CD4-positive, alpha-beta T cell treated with Interleukin-10 for 1 hour (primary cell): ENCODE data around the gene ZNF382.
A peak's percentile ranks its signal among the peaks of the same experiment; 100 is the strongest.
"Not testable (repeated sequence)": the region's sequence is repeated elsewhere in the genome, so short reads cannot be mapped to it uniquely, and the experiment has no call there.

ENCODE experiments used
- DNase-seq: peaks from one replicate; pipeline ENCODE4 v3.0.0-alpha.2; 2020

Gene ZNF382

GRCh38 chr19:36605101-36605876 is at the start of gene ZNF382:
Gene ZNF382 (plus strand): TSS chr19:36605313. CDS start chr19:36609915, 4,602 bp downstream.
- peak; percentile 88 for DNase-seq

GRCh38 chr19:36564391-36564790 is 40.7 kb upstream of the ZNF382 start:
- no peak for DNase-seq

- no peak for DNase-seq
These were observed 32.5 kb upstream of the ZNF382 start for GRCh38 chr19:36572593-36573019.

GRCh38 chr19:36573020-36573894 is 31.9 kb upstream of the ZNF382 start, which contains the start of gene ZNF529:
Gene ZNF529 (minus strand): TSS chr19:36573292. CDS start chr19:36572346, 946 bp downstream.
- peak; percentile 91 for DNase-seq

GRCh38 chr19:36573895-36574720 is 31.0 kb upstream of the ZNF382 start:
- no peak for DNase-seq

GRCh38 chr19:36574741-36575140 is 30.4 kb upstream of the ZNF382 start:
- DNase-seq: no peak

- DNase-seq: no peak
These were observed 27.7 kb upstream of the ZNF382 start for GRCh38 chr19:36577271-36577996.

GRCh38 chr19:36579255-36579654 is 25.9 kb upstream of the ZNF382 start:
- no peak for DNase-seq

- DNase-seq: not testable (repeated sequence)
These were observed 2.4 kb upstream of the ZNF382 start for GRCh38 chr19:36602681-36603080.

GRCh38 chr19:36604656-36605100 is 435 bp upstream of the ZNF382 start:
- peak; percentile 90 for DNase-seq

GRCh38 chr19:36605877-36606478 is 865 bp downstream of the ZNF382 start:
- no peak for DNase-seq

GRCh38 chr19:36627057-36627456 is 21.9 kb downstream of the ZNF382 start:
- DNase-seq: no peak

GRCh38 chr19:36635342-36635741 is 30.2 kb downstream of the ZNF382 start:
- no peak for DNase-seq

- no peak for DNase-seq
These were observed 33.9 kb downstream of the ZNF382 start for GRCh38 chr19:36638862-36639510.

GRCh38 chr19:36646746-36647145 is 41.6 kb downstream of the ZNF382 start:
- DNase-seq: no peak

GRCh38 chr19:36652958-36653357 is 47.8 kb downstream of the ZNF382 start:
- DNase-seq: no peak

GRCh38 chr19:36665832-36666231 is 60.7 kb downstream of the ZNF382 start:
- DNase-seq: no peak

GRCh38 chr19:36668646-36669045 is 63.5 kb downstream of the ZNF382 start:
- DNase-seq: no peak

- DNase-seq: no peak
These were observed 67.3 kb downstream of the ZNF382 start for GRCh38 chr19:36672368-36672767.

GRCh38 chr19:36674201-36674600 is 69.1 kb downstream of the ZNF382 start:
- no peak for DNase-seq

GRCh38 chr19:36679455-36679854 is 74.3 kb downstream of the ZNF382 start:
- DNase-seq: no peak
